Thyroid gland (tissue), 4 donors: Measurements from ENCODE around the gene ANG. TPM values are rescaled to one million over a fixed set of nuclear protein-coding genes. Genes with fewer than 3 reads are reported as not detected.

Experiments
- DNase-seq, 2 donors: peaks; one replicate each; pipeline ENCODE4 v3.0.0-alpha.2; 2019
- H3K27ac ChIP-seq, 3 donors: fragments of 200-600 bp; sonication (generic); 1 replicate in 2 of 3; 2 replicates in 1 of 3; pipeline ENCODE4 v1.5.1; 2016 to 2019; ENCODE audit warnings: mild to moderate bottlenecking in 1 of 3, moderate library complexity in 1 of 3
- H3K27me3 ChIP-seq: fragments of 200-600 bp; sonication (generic); one replicate; pipeline ENCODE4 v1.5.1; 2019
- H3K36me3 ChIP-seq, 2 donors: fragments of 200-600 bp; sonication (generic); one replicate each; pipeline ENCODE4 v1.5.1; 2016 to 2019
- H3K4me1 ChIP-seq, 2 donors: fragments of 200-600 bp; sonication (generic); one replicate each; pipeline ENCODE4 v1.5.1; 2017 to 2019
- H3K4me3 ChIP-seq, 3 donors: fragments of 200-600 bp; sonication (generic); replicated peaks in 1 of 3; 1 replicate in 2 of 3; 2 replicates in 1 of 3; pipeline ENCODE4 v1.5.1; 2016; ENCODE audit warnings: mild to moderate bottlenecking in 1 of 3
- H3K9me3 ChIP-seq: fragments of 200-600 bp; sonication (generic); one replicate; pipeline ENCODE4 v1.5.1; 2017
- POLR2A ChIP-seq, 2 donors: fragments of 450-650 bp; IDR thresholded peaks; one replicate each; pipeline ENCODE4 v1.6.1; 2017; ENCODE audit warnings: antibody characterized with exemption in 2 of 2, mild to moderate bottlenecking in 2 of 2, moderate library complexity in 1 of 2
- WGBS, 2 donors: methylation state at CpG; one replicate each; pipeline ENCODE4 v1.1.5; 2017; 5-methylcytosine and 5-hydroxymethylcytosine counted together
- intact Hi-C: fragments of 100-400 bp; cut with DNase I; formaldehyde crosslinking; loops from one replicate; pipeline ENCODE4 v1.15.1; 2023
- total RNA-seq, 4 donors: library from RNA; depleted of rRNA; stranded (reverse); fragments of >200 nt; gene quantifications; one replicate each; pipeline ENCODE4 v1.2.3, GENCODE V29; 2016
- TF ChIP-seq, protein P1 (sequence below), 6 experiments: fragments of 200-600 bp in 3 of 6; fragments of 450-650 bp in 3 of 6; sonication (generic) in 3 of 6; IDR thresholded peaks; one replicate each; pipeline ENCODE4 v1.5.1; 2016 to 2019; ENCODE audit warnings: antibody characterized with exemption in 6 of 6, mild to moderate bottlenecking in 2 of 6, inconsistent platforms in 1 of 6, moderate library complexity in 1 of 6

Gene ANG
- total RNA-seq, 4 donors from 2014 or later = 2.8 to 17.6 (median 5.8) TPM

DNA sequence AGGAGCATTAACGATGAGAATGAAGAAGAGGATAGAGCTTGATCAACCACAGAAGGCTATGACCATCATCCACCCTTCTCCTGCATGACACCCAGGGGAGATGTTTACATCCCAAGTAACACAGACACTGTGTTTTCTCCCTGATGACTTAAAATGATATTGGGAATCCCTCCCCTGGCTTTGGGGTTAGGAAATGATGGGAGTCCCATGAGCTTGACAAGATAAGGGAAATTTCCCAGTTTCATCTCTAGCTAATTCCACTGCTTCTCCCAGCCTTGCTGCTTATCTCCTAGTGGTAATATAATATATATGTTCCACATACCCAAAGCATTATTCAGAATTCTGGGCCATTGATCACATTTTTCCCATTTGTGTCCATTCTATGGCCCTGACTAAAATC is 43.1 kb upstream of the ANG start:
- Histone ChIP-seq H3K9me3 (no peaks in the 10 kb centered on the region), H3K27ac (no peak overlapping the region), H3K36me3 (no peaks in the 10 kb centered on the region), H3K27me3 (no peaks in the 10 kb centered on the region), H3K4me3 (no peak overlapping the region), H3K4me1 (no peaks in the 10 kb centered on the region)
- DNase-seq = no peak
- WGBS, 2 donors = 86 to 90% methylated on average over 1 of the region's 1 CpG
- intact Hi-C loops = no loop called here
- TF ChIP-seq, protein P1, sequence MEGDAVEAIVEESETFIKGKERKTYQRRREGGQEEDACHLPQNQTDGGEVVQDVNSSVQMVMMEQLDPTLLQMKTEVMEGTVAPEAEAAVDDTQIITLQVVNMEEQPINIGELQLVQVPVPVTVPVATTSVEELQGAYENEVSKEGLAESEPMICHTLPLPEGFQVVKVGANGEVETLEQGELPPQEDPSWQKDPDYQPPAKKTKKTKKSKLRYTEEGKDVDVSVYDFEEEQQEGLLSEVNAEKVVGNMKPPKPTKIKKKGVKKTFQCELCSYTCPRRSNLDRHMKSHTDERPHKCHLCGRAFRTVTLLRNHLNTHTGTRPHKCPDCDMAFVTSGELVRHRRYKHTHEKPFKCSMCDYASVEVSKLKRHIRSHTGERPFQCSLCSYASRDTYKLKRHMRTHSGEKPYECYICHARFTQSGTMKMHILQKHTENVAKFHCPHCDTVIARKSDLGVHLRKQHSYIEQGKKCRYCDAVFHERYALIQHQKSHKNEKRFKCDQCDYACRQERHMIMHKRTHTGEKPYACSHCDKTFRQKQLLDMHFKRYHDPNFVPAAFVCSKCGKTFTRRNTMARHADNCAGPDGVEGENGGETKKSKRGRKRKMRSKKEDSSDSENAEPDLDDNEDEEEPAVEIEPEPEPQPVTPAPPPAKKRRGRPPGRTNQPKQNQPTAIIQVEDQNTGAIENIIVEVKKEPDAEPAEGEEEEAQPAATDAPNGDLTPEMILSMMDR (IDR thresholded peaks at IDR 0.05) = no peak
- TF ChIP-seq POLR2A (IDR thresholded peaks at IDR 0.05) = no peak

DNA sequence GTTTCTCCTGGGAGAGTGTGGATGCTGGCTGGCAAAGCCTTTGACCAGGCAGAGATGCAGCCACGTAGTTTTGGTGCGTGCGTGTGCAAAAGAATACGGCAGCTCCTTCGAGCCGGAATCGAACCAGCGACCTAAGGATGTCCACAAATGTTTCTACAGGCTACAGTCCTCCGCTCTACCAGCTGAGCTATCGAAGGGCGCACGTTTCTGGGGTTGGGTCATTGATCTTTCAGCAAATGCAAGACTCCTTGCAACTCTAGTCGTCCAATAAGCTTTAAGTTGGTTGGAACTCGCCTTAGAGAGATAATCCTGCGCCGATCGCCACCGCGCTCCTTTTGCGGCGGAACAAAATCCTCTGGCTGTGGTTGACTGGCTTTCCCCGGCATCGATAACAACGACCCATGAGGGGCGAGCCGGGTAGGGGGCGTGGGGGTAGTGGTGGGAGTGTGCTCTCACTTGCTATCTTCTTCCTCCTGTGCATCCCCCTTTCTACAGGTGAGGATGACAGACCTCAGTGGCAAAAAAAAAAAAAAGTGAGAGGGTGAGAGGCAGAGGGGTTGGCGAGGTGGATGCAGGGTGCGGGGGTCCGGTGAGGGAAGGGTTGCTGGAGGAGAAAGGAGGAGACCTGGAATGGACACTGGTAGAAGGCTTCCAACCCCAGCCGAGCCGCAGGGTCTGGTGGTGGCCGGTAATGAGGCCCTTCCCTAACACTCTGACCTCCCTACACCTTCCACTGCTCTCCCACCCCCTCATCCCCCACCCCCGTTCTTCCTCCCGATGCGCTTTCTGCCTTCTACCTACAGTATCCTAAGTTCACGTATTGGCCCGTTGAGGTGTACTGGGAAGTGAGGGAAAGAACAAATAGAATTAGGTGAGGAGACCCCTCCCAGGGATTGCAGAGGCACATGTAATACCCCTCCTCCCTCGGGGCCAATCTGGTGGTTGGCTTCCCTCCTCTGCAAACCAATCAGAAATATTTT is 35.3 kb upstream of the ANG start:
- intact Hi-C loops = no loop called here
- DNase-seq = no peak
- Histone ChIP-seq H3K27ac (no peak overlapping the region), H3K27me3 (peaks cover 11% of the 10 kb centered on the region), H3K4me3 (no peak overlapping the region), H3K9me3 (no peaks in the 10 kb centered on the region), H3K36me3 (no peaks in the 10 kb centered on the region), H3K4me1 (no peaks in the 10 kb centered on the region)
- TF ChIP-seq, protein P1 (IDR thresholded peaks at IDR 0.05) = no peak
- TF ChIP-seq POLR2A (IDR thresholded peaks at IDR 0.05) = no peak
- 2 to 6% methylated on average over 33 to 36 of the region's 39 CpGs for WGBS, 2 donors

DNA sequence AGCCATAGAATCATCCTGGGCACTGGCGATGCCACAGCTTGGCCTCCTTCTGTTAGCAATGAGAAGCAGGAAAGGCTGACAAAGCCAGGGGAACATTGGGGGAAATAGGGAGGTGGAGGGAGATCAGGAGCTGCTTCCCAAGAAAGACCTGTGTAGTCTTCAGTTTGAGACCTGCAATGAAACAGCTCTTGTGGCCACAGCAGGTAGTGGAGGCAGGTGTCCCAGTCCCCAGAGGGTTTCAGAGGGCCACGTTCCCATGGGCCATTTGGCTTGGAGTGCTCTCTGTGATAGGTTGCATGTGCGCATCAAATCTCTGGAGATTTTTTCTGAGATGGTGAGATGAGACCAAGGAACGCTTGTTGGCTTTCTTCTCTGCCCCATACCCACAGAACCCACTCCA is 32.7 kb upstream of the ANG start:
- Histone ChIP-seq H3K27ac (no peak overlapping the region), H3K4me3 (no peak overlapping the region), H3K9me3 (no peaks in the 10 kb centered on the region), H3K27me3 (peaks cover 21% of the 10 kb centered on the region), H3K36me3 (no peaks in the 10 kb centered on the region), H3K4me1 (no peaks in the 10 kb centered on the region)
- WGBS, 2 donors = 76 to 78% methylated on average over 4 of the region's 4 CpGs
- DNase-seq = no peak
- no peak for TF ChIP-seq POLR2A (IDR thresholded peaks at IDR 0.05)
- TF ChIP-seq, protein P1 (IDR thresholded peaks at IDR 0.05) = no peak
- intact Hi-C loops = no loop called here

DNA sequence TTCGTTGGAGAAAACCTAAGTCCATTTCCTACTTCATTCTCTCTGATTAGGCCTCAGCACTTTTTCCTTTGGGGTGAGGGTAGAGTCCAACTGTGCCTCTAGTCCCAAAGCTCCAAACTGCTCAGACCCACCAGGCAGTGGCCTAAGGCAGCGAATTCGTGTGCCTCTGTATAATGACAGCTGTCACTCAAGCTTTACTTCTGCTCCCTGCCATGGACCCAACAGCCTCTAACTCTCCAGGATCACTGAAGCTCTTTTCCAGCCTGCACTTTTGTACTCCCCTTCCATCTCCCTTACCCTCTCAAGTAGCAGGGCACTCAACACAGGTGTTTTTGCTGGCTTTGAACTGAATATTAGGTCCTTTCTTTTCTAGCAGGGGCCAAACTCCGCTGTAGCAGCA is 32.3 kb upstream of the ANG start:
- no peak overlapping the region for H3K4me3 ChIP-seq
- H3K4me1 ChIP-seq = no peaks in the 10 kb centered on the region
- no peaks in the 10 kb centered on the region for H3K36me3 ChIP-seq
- 73 to 83% methylated on average over 4 of the region's 4 CpGs for whole genome bisulfite sequencing, 2 donors
- intact Hi-C loops = no loop called here
- H3K27ac ChIP-seq = no peak overlapping the region
- DNase-seq = no peak
- H3K27me3 ChIP-seq = peaks cover 22% of the 10 kb centered on the region
- H3K9me3 ChIP-seq = no peaks in the 10 kb centered on the region
- TF ChIP-seq, protein P1 (IDR thresholded peaks at IDR 0.05) = no peak
- no peak for TF ChIP-seq POLR2A (IDR thresholded peaks at IDR 0.05)
